HepG2 (cell line): ENCODE measurements around the gene SERTAD2. TPM values are rescaled to one million over a fixed set of nuclear protein-coding genes. Genes with fewer than 3 reads are reported as not detected.

Experiments used
- ATAC-seq: fragments of 200-7000 bp; cut with Tn5 transposase; 3 replicates; pipeline ENCODE4 v1.9.1; 2020; ENCODE audit warnings: mild to moderate bottlenecking, moderate library complexity
- BruUV-seq: library from RNA; stranded (reverse); fragments of 400-500 nt; replicated peaks from 2 replicates; lab custom pipeline; 2021; lab: Mats Ljungman, UMichigan
- CTCF ChIA-PET: fragments of 300-600 bp; formaldehyde crosslinking; extraction: SDS; loops from one replicate; lab custom pipeline; 2021; ENCODE audit warnings: low total read pairs, inconsistent platforms, low intra/inter-chr PET ratio; lab: Yijun Ruan, JAX
- POLR2A ChIA-PET: fragments of 350-600 bp; sonication (Branson Sonifier 250); formaldehyde crosslinking; loops from one replicate; lab custom pipeline; 2020; ENCODE audit warnings: antibody characterized with exemption, inconsistent platforms; lab: Yijun Ruan, JAX
- DNase-seq: peaks from one replicate; pipeline ENCODE4 v3.0.0-alpha.2; 2015; ENCODE audit warnings: low spot score
- FAIRE-seq: peaks from 3 replicates; lab custom pipeline; 2011; peaks lifted over from hg19 to GRCh38; lab: Jason Lieb, UNC
- H2AFZ ChIP-seq: one replicate; pipeline ENCODE4 v1.6.1; 2011; ENCODE audit warnings: low read length, inconsistent platforms
- H3K27ac ChIP-seq: fragments of 300-600 bp; 3 replicates; pipeline ENCODE4 v1.8.0; 2011; ENCODE audit warnings: mixed run types, mild to moderate bottlenecking, mixed read lengths, low read length, inconsistent platforms; ENCODE audit not compliant: insufficient read depth; ENCODE audit errors: extremely low read length
- H3K27me3 ChIP-seq, 2 experiments: fragments of 200-600 bp in 1 of 2; 2 replicates in 1 of 2; 3 replicates in 1 of 2; pipeline versions ENCODE4 v1.6.0 to v1.8.0; 2011; ENCODE audit warnings: low read length in 2 of 2, mild to moderate bottlenecking in 2 of 2, moderate library complexity in 2 of 2, inconsistent platforms in 1 of 2; ENCODE audit not compliant: insufficient read depth in 2 of 2, control insufficient read depth in 1 of 2
- H3K36me3 ChIP-seq, 2 experiments: fragments of 200-600 bp in 1 of 2; replicated peaks in 1 of 2; 2 replicates in 1 of 2; 3 replicates in 1 of 2; pipeline versions ENCODE4 v1.5.1 to v1.8.0; 2011; ENCODE audit warnings: low read length in 2 of 2, inconsistent platforms in 1 of 2; ENCODE audit not compliant: insufficient read depth in 2 of 2, control insufficient read depth in 1 of 2
- H3K4me1 ChIP-seq: 2 replicates; pipeline ENCODE4 v1.5.1; 2012; ENCODE audit warnings: low read length, inconsistent platforms; ENCODE audit not compliant: insufficient read depth
- H3K4me2 ChIP-seq: 2 replicates; pipeline ENCODE4 v1.6.0; 2011; ENCODE audit warnings: low read depth, low read length, inconsistent platforms
- H3K4me3 ChIP-seq, 3 experiments: fragments of 200-600 bp in 1 of 3; sonication (generic), shearing (Covaris generic) in 1 of 3; replicated peaks in 1 of 3; 2 replicates each; pipeline ENCODE4 v1.5.1; 2011 to 2016; ENCODE audit warnings: low read length in 3 of 3, inconsistent platforms in 2 of 3, low read depth in 2 of 3, mild to moderate bottlenecking in 2 of 3, control low read depth in 1 of 3, mixed read lengths in 1 of 3; ENCODE audit not compliant: insufficient read depth in 1 of 3
- H3K79me2 ChIP-seq: one replicate; pipeline ENCODE4 v1.6.1; 2011; ENCODE audit warnings: low read length, inconsistent platforms; ENCODE audit not compliant: insufficient read depth
- H3K9ac ChIP-seq: 2 replicates; pipeline ENCODE4 v1.6.0; 2011; ENCODE audit warnings: mild to moderate bottlenecking, low read depth, low read length, inconsistent platforms; ENCODE audit not compliant: insufficient read depth
- H3K9me3 ChIP-seq: 2 replicates; pipeline ENCODE4 v1.5.1; 2012; ENCODE audit warnings: mild to moderate bottlenecking, low read length
- H4K20me1 ChIP-seq: 2 replicates; pipeline ENCODE4 v1.6.0; 2011; ENCODE audit warnings: inconsistent platforms, mild to moderate bottlenecking, low read length, moderate library complexity; ENCODE audit not compliant: insufficient read depth
- ATF7 ChIP-seq, 2 experiments: fragments of 450-650 bp in 1 of 2; sonication (generic) in 1 of 2; formaldehyde crosslinking in 1 of 2; IDR thresholded peaks; 2 replicates each; pipeline versions ENCODE4 v1.4.0 to v1.6.1; 2016 to 2020; ENCODE audit warnings: antibody characterized with exemption in 1 of 2, mild to moderate bottlenecking in 1 of 2, missing genetic modification reagents in 1 of 2
- FOXK2 ChIP-seq: fragments of 450-650 bp; IDR thresholded peaks from 2 replicates; pipeline ENCODE4 v1.6.1; 2016
- KMT2A ChIP-seq: sonication (generic); formaldehyde crosslinking; IDR thresholded peaks from 2 replicates; pipeline ENCODE4 v1.4.0; 2020; ENCODE audit warnings: missing genetic modification reagents
- MNT ChIP-seq: fragments of 450-650 bp; IDR thresholded peaks from 2 replicates; pipeline ENCODE4 v1.6.1; 2016
- NR2F1 ChIP-seq, 2 experiments: fragments of 450-650 bp in 1 of 2; formaldehyde crosslinking in 1 of 2; IDR thresholded peaks; 2 replicates each; pipeline versions ENCODE4 v1.5.0 to v1.6.1; 2016 to 2020; ENCODE audit warnings: mild to moderate bottlenecking in 1 of 2, missing compliant biosample characterization in 1 of 2, missing genetic modification reagents in 1 of 2, moderate library complexity in 1 of 2
- POGZ ChIP-seq: sonication (generic); formaldehyde crosslinking; IDR thresholded peaks from 2 replicates; pipeline ENCODE4 v1.4.0; 2020; ENCODE audit warnings: mild to moderate bottlenecking, missing genetic modification reagents
- XBP1 ChIP-seq: sonication (generic); formaldehyde crosslinking; IDR thresholded peaks from 2 replicates; pipeline ENCODE4 v1.5.0; 2020; ENCODE audit warnings: missing genetic modification reagents
- ZBTB38 ChIP-seq: sonication (generic); formaldehyde crosslinking; IDR thresholded peaks from 2 replicates; pipeline ENCODE4 v1.5.1; 2020; ENCODE audit warnings: mild to moderate bottlenecking, missing genetic modification reagents
- ZC3H13 ChIP-seq: sonication (generic); formaldehyde crosslinking; IDR thresholded peaks from 2 replicates; pipeline ENCODE4 v1.8.1; 2023; ENCODE audit warnings: mild to moderate bottlenecking, missing genetic modification reagents, moderate library complexity
- ZFP37 ChIP-seq: sonication (generic); formaldehyde crosslinking; IDR thresholded peaks from 2 replicates; pipeline ENCODE4 v1.4.0; 2020; ENCODE audit warnings: missing genetic modification reagents, borderline replicate concordance
- ZNF136 ChIP-seq: sonication (generic); formaldehyde crosslinking; IDR thresholded peaks from 2 replicates; pipeline ENCODE4 v1.8.1; 2022; ENCODE audit warnings: low read depth, mild to moderate bottlenecking, moderate library complexity, missing genetic modification reagents
- WGBS: methylation state at CpG from one replicate; pipeline ENCODE4 v1.1.6; 2017; ENCODE audit warnings: low lambda C conversion rate; 5-methylcytosine and 5-hydroxymethylcytosine counted together
- in situ Hi-C: cut with HindIII; loops from 2 replicates; pipeline ENCODE4 v1.10.0; 2017; ENCODE audit warnings: low pct_unique_long_range_greater_than_20kb; ENCODE audit not compliant: extremely low pct_ligation_motif_present
- intact Hi-C: fragments of 100-400 bp; cut with micrococcal nuclease; formaldehyde crosslinking; loops from one replicate; pipeline ENCODE4 v1.10.0; 2022; ENCODE audit not compliant: unreplicated experiment
- polyA plus RNA-seq, 8 experiments: library from polyadenylated mRNA; depleted of rRNA in 3 of 8; stranded (reverse) in 7 of 8; unstranded in 1 of 8; fragments of >200 nt; fragmentation: Illumina TruSeq in 4 of 8; extraction: Trizol in 4 of 8; gene quantifications; 2 replicates each; pipeline versions ENCODE4 v1.2.1 to v1.2.3, GENCODE V29; 2011 to 2016; ENCODE audit warnings: low read depth in 4 of 8, missing spikeins in 1 of 8, mixed read lengths in 1 of 8; ENCODE audit not compliant: insufficient read depth in 1 of 8
- total RNA-seq, 5 experiments: library from RNA; depleted of rRNA; stranded (reverse); fragments of >200 nt; fragmentation: Illumina TruSeq; extraction: Trizol; gene quantifications; 2 replicates each; pipeline ENCODE4 v1.2.3, GENCODE V29; 2016; ENCODE audit warnings: low read depth in 1 of 5
- TF ChIP-seq, protein P1 (sequence below): sonication (generic); formaldehyde crosslinking; IDR thresholded peaks from 2 replicates; pipeline ENCODE4 v1.8.1; 2023; ENCODE audit warnings: mild to moderate bottlenecking, inconsistent platforms, moderate library complexity, missing genetic modification reagents, borderline replicate concordance
- TF ChIP-seq, protein P2 (sequence below): IDR thresholded peaks from 2 replicates; pipeline ENCODE4 v1.6.1; 2016; ENCODE audit warnings: low read depth
- TF ChIP-seq, protein P3 (sequence below): sonication (generic); formaldehyde crosslinking; IDR thresholded peaks from 2 replicates; pipeline ENCODE4 v1.8.0; 2022; ENCODE audit warnings: mild to moderate bottlenecking, missing genetic modification reagents, borderline replicate concordance

Gene SERTAD2
- total and polyA plus RNA-seq, 2 of the 13 experiments (the other 11 are each of a cell fraction or from before 2014, with no cell fraction given): 6.7 to 22.6 TPM

DNA sequence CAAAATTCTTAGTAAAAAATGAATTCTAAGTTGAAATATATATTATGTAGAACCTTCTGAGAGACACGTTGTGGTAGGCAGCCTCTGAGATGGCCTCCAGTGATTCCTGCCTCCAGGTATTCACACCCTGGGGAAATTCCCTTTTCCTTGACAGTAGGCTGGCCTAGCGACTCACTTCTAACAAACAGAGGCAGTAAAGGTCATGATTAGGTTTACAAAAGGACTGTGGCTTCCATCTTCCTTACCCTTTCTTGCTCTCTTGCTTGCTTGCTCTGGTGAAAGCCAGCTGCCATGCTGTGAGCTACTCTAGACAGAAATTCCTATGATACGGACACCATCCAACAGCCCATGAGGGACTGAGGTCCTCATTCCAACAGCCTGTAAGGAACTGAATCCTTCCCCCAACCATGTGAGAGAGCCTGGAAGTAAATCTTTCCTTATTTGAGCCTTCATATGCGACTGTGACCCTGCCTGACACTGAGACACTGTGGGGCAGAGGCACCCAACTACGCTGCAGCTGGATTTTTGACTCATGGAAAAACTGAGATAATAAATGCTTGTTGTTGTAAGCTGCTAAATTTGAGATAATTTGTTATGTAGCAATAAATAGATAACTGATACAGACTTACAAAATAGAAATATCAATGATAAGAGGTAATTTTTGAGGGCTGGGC is 32.7 kb upstream of the SERTAD2 start:
- ChIA-PET POLR2A (interaction anchor here (0.6 to 4.2 kb wide), 5 partner anchors 9 to 172 kb away, joined by 3 to 50 read pairs (median 5); partner anchors contain the start of gene SERTAD2), CTCF (no interaction called here)
- H3K36me3 ChIP-seq: no peaks in the 10 kb centered on the region
- no peak overlapping the region for H2AFZ ChIP-seq
- H4K20me1 ChIP-seq: no peaks in the 10 kb centered on the region
- no peaks in the 10 kb centered on the region for H3K79me2 ChIP-seq
- peaks cover 48% of the 10 kb centered on the region for H3K4me1 ChIP-seq
- WGBS: 89% methylated on average over 5 of the region's 5 CpGs
- peak overlapping the region; percentile 28 for H3K27ac ChIP-seq
- H3K4me2 ChIP-seq: no peak overlapping the region
- H3K4me3 ChIP-seq: no peak overlapping the region
- ATAC-seq (no peak), FAIRE-seq (no peak), DNase-seq (no peak)
- in situ Hi-C loops: no loop called here
- BruUV-seq: no TSS peak
- no peak overlapping the region for H3K9ac ChIP-seq
- peaks cover 9% of the 10 kb centered on the region for H3K9me3 ChIP-seq
- intact Hi-C loops: loop anchor here (5.0 kb wide), 2 partner anchors 34 to 46 kb away; partner anchors contain the start of gene SERTAD2
- no peaks in the 10 kb centered on the region for H3K27me3 ChIP-seq
- TF ChIP-seq ZFP37 (no peak), POGZ (CRISPR knock-in tag) (peak; percentile 61; the same call in 1 of the 2 replicates), ZBTB38 (CRISPR knock-in tag) (0 out of 2 replicates have a peak, but pooled peaks have one; percentile 24), ZC3H13 (CRISPR knock-in tag) (no peak), KMT2A (CRISPR knock-in tag) (no peak), FOXK2 (no peak), MNT (no peak), ATF7 (IDR thresholded peaks at IDR 0.05) (no peak), ATF7 (CRISPR knock-in tag; IDR thresholded peaks at IDR 0.05) (no peak), ZNF136 (CRISPR knock-in tag) (no peak), NR2F1 (CRISPR knock-in tag; IDR thresholded peaks at IDR 0.05) (0 out of 4 replicates have a peak, but pooled peaks of 1 of the 2 experiments have one; percentile 25), XBP1 (CRISPR knock-in tag) (no peak)
- TF ChIP-seq, protein P1, sequence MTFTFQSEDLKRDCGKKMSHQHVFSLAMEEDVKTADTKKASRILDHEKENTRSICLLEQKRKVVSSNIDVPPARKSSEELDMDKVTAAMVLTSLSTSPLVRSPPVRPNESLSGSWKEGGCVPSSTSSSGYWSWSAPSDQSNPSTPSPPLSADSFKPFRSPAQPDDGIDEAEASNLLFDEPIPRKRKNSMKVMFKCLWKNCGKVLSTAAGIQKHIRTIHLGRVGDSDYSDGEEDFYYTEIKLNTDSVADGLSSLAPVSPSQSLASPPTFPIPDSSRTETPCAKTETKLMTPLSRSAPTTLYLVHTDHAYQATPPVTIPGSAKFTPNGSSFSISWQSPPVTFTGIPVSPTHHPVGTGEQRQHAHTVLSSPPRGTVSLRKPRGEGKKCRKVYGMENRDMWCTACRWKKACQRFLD: no peak
- TF ChIP-seq, protein P2, sequence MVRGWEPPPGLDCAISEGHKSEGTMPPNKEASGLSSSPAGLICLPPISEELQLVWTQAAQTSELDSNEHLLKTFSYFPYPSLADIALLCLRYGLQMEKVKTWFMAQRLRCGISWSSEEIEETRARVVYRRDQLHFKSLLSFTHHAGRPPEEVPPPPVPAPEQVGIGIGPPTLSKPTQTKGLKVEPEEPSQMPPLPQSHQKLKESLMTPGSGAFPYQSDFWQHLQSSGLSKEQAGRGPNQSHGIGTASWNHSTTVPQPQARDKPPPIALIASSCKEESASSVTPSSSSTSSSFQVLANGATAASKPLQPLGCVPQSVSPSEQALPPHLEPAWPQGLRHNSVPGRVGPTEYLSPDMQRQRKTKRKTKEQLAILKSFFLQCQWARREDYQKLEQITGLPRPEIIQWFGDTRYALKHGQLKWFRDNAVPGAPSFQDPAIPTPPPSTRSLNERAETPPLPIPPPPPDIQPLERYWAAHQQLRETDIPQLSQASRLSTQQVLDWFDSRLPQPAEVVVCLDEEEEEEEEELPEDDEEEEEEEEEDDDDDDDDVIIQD (CRISPR knock-in tag): peak; percentile 54; the same call in 1 of the 2 replicates
- TF ChIP-seq, protein P3, sequence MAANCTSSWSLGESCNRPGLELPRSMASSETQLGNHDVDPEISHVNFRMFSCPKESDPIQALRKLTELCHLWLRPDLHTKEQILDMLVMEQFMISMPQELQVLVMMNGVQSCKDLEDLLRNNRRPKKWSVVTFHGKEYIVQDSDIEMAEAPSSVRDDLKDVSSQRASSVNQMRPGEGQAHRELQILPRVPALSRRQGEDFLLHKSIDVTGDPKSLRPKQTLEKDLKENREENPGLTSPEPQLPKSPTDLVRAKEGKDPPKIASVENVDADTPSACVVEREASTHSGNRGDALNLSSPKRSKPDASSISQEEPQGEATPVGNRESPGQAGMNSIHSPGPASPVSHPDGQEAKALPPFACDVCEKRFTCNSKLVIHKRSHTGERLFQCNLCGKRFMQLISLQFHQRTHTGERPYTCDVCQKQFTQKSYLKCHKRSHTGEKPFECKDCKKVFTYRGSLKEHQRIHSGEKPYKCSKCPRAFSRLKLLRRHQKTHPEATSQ (CRISPR knock-in tag): no peak
